Colonic mucosa (tissue), 4 donors: ENCODE results near the gene FAAH. TPM values are rescaled to one million over a fixed set of nuclear protein-coding genes. Genes with fewer than 3 reads are reported as not detected.

ENCODE experiments used
- DNase-seq: peaks from one replicate; pipeline ENCODE4 v3.0.0-alpha.2; 2020
- H3K27ac ChIP-seq: fragments of 200-600 bp; one replicate; pipeline ENCODE4 v1.8.0; 2021
- H3K27me3 ChIP-seq: fragments of 200-600 bp; one replicate; pipeline ENCODE4 v1.8.0; 2021
- H3K36me3 ChIP-seq: fragments of 200-600 bp; one replicate; pipeline ENCODE4 v1.8.0; 2021
- H3K4me1 ChIP-seq: fragments of 200-600 bp; one replicate; pipeline ENCODE4 v1.8.0; 2021; ENCODE audit warnings: mild to moderate bottlenecking
- H3K4me3 ChIP-seq: fragments of 200-600 bp; one replicate; pipeline ENCODE4 v1.8.0; 2021
- H3K9ac ChIP-seq, 2 donors: one replicate each; pipeline ENCODE4 v1.7.0; 2013; ENCODE audit warnings: control low read depth in 2 of 2, low read depth in 2 of 2, low read length in 2 of 2
- H3K9me3 ChIP-seq: fragments of 200-600 bp; one replicate; pipeline ENCODE4 v1.8.0; 2021
- intact Hi-C: fragments of 100-400 bp; cut with DNase I; formaldehyde crosslinking; loops from one replicate; pipeline ENCODE4 v1.14.1; 2022
- total RNA-seq, 2 donors: library from RNA; stranded (reverse); fragmentation: NEBNext Ultra II Directional in 1 of 2; extraction: Animal tissue kit (Norgen Biotek cat#: 25700) in 1 of 2; gene quantifications; one replicate each; pipeline ENCODE4 v1.2.1, GENCODE V29; 2021
- TF ChIP-seq, protein P1 (sequence below): fragments of 200-600 bp; IDR thresholded peaks from one replicate; pipeline ENCODE4 v1.8.0; 2022; ENCODE audit warnings: antibody characterized with exemption, mild to moderate bottlenecking
- donor health status: healthy.
- donor health status: DM: no; HTN: no; CAD: no.
- donor health status: DM: no; HTN: no; CAD: no.

Gene FAAH
- total RNA-seq, 2 donors from 2014 or later, result 70.0 to 117 TPM

DNA sequence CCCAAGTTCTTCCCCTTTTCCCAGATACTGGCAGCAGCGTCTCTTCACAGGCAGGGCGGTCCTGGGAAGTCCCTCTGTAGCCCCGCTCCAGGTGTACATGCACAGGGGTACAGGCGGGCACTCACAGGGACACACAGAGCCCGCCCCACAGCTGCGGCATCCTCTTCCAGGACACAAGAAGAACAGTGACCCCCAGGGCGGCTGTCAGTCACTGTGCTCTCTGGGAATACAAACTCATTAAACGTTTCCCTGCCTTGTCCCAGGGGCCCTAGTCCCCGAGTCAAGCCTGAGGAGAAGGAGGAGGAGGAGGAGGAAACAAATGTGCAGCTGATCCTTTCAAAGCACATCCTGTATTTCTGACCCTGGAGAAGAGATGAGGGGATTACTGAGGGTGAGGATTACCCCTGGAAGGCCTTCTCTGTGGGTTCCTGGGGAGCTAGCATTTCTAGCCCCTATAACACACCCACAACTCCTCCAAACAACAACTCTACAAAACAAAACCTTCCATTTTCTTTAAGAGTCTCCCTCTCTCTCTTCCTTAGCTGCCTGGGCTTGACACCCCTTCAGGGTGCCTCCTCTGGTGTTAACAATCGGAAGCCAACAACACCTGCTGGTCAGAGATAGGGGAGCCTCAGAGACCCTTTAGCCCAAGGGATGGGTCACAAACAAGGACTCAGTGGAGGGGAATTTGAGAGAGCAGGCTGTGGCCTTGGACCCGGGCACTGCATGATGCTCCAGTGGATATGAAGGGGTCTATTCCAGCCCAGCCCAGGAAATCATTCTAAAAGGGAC lies 67.1 kb downstream of the FAAH start:
- H3K9me3 ChIP-seq, result no peaks in the 10 kb centered on the region
- H3K27me3 ChIP-seq, result peaks cover 5% of the 10 kb centered on the region
- TF ChIP-seq, protein P1, sequence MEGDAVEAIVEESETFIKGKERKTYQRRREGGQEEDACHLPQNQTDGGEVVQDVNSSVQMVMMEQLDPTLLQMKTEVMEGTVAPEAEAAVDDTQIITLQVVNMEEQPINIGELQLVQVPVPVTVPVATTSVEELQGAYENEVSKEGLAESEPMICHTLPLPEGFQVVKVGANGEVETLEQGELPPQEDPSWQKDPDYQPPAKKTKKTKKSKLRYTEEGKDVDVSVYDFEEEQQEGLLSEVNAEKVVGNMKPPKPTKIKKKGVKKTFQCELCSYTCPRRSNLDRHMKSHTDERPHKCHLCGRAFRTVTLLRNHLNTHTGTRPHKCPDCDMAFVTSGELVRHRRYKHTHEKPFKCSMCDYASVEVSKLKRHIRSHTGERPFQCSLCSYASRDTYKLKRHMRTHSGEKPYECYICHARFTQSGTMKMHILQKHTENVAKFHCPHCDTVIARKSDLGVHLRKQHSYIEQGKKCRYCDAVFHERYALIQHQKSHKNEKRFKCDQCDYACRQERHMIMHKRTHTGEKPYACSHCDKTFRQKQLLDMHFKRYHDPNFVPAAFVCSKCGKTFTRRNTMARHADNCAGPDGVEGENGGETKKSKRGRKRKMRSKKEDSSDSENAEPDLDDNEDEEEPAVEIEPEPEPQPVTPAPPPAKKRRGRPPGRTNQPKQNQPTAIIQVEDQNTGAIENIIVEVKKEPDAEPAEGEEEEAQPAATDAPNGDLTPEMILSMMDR, result no peak
- H3K27ac ChIP-seq, result no peak overlapping the region
- no peak overlapping the region for H3K4me3 ChIP-seq
- DNase-seq, result no peak
- H3K4me1 ChIP-seq, result no peaks in the 10 kb centered on the region
- H3K36me3 ChIP-seq, result no peaks in the 10 kb centered on the region
- no peak overlapping the region for H3K9ac ChIP-seq
- intact Hi-C loops, result no loop called here

DNA sequence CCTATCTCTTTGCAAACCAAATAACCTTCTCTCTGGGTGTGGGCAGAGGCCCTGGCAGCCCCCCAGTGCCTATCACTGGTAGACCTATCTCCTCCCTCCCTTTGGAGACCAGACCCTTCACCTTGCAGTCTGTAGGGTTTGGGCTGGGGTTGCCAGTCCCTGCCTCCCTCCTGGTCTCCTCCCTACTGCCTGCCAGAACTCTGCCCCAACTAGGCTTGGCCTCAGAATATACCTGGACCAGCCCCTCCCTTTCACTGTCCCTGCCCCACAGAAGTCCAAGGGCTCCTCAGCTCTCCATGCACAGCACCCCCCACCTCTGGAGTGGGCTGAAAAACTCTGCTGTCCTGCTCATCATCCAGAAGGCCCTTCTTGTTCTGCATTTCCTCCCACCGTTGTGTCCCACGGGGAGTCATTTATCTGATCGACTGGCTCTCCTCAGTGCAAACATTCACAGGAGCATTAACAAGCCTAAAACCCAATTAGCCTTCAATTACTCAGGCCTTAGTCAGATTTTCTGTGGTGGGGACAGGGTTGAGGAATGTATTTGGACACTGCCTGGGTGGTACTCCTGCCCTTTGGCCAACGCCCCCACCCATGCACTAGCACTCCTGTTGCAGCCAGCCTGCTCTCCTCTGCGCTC lies 67.8 kb downstream of the FAAH start:
- no peaks in the 10 kb centered on the region for H3K36me3 ChIP-seq
- no peak overlapping the region for H3K9ac ChIP-seq
- peaks cover 12% of the 10 kb centered on the region for H3K27me3 ChIP-seq
- intact Hi-C loops, result no loop called here
- TF ChIP-seq, protein P1, result no peak
- no peak for DNase-seq
- no peak overlapping the region for H3K27ac ChIP-seq
- peaks cover 2% of the 10 kb centered on the region for H3K4me1 ChIP-seq
- H3K9me3 ChIP-seq, result no peaks in the 10 kb centered on the region
- H3K4me3 ChIP-seq, result no peak overlapping the region

Other genes starting within 250 kb of the FAAH start
- gene TSPAN1, start 219.2 kb upstream of the FAAH start, total RNA-seq, result 1,000 to 10,000 TPM; 1,021 to 1,136 TPM
- not detected for gene P3R3URF, start 217.8 kb upstream of the FAAH start, total RNA-seq
- gene POMGNT1, start 195.9 kb upstream of the FAAH start, total RNA-seq, result 10 to 100 TPM; 20.9 to 38.9 TPM
- gene LURAP1, start 191.0 kb upstream of the FAAH start, total RNA-seq, result 1 to 10 TPM in 1 of 2 donors, under 1 TPM in 1; 0.80 to 1.1 TPM
- gene RAD54L, start 146.6 kb upstream of the FAAH start, total RNA-seq, result 10 to 100 TPM in 1 of 2 donors, 1 to 10 TPM in 1; 5.9 to 27.5 TPM
- 10 to 100 TPM; 49.3 to 55.8 TPM for gene LRRC41, start 90.7 kb upstream of the FAAH start, total RNA-seq
- gene UQCRH, start 90.6 kb upstream of the FAAH start, total RNA-seq, result 100 to 1,000 TPM; 451 to 502 TPM
- 10 to 100 TPM; 18.3 to 19.0 TPM for gene NSUN4, start 53.5 kb upstream of the FAAH start, total RNA-seq
- gene DMBX1, start 95.5 kb downstream of the FAAH start, total RNA-seq, result not detected
- gene KNCN, start 157.3 kb downstream of the FAAH start, total RNA-seq, result not detected
- gene MKNK1, start 210.0 kb downstream of the FAAH start, total RNA-seq, result 10 to 100 TPM; 27.0 to 36.8 TPM
- 10 to 100 TPM; 11.8 to 16.3 TPM for gene MOB3C, start 222.5 kb downstream of the FAAH start, total RNA-seq